GM21360 (cell line): ENCODE data around the gene PCBP3.

Experiments
- ATAC-seq: cut with Tn5 transposase; IDR thresholded peaks from one replicate; pipeline ENCODE4 v1.9.1; 2021; ENCODE audit warnings: mild to moderate bottlenecking, moderate library complexity; ENCODE audit not compliant: unreplicated experiment

PCBP3 gene

GRCh38 chr21:45723049-45723958 is 79.8 kb downstream of the PCBP3 start:
- ATAC-seq, result no peak

- ATAC-seq, result no peak
These were observed 80.9 kb downstream of the PCBP3 start for GRCh38 chr21:45724345-45724961.

- ATAC-seq, result no peak
These were observed 81.7 kb downstream of the PCBP3 start for GRCh38 chr21:45724994-45725843.

- no peak for ATAC-seq
These were observed 82.3 kb downstream of the PCBP3 start for GRCh38 chr21:45725844-45726200.

- ATAC-seq, result no peak
These were observed 82.9 kb downstream of the PCBP3 start for GRCh38 chr21:45726438-45726837.

- no peak for ATAC-seq
These were observed 83.9 kb downstream of the PCBP3 start for GRCh38 chr21:45727390-45727789.

- ATAC-seq, result no peak
These were observed 91.9 kb downstream of the PCBP3 start for GRCh38 chr21:45735259-45736000.

GRCh38 chr21:45736042-45736689 is 92.6 kb downstream of the PCBP3 start:
- no peak for ATAC-seq

- ATAC-seq, result no peak
These were observed 93.4 kb downstream of the PCBP3 start for GRCh38 chr21:45736690-45737484.

- ATAC-seq, result no peak
These were observed 94.1 kb downstream of the PCBP3 start for GRCh38 chr21:45737485-45738166.

GRCh38 chr21:45739218-45740087 is 95.9 kb downstream of the PCBP3 start:
- no peak for ATAC-seq

GRCh38 chr21:45740088-45740440 is 96.5 kb downstream of the PCBP3 start:
- ATAC-seq, result no peak

GRCh38 chr21:45740491-45741357 is 97.2 kb downstream of the PCBP3 start:
- no peak for ATAC-seq

- ATAC-seq, result no peak
These were observed 98.2 kb downstream of the PCBP3 start for GRCh38 chr21:45741691-45742090.

GRCh38 chr21:45742247-45742646 is 98.7 kb downstream of the PCBP3 start:
- ATAC-seq, result no peak

GRCh38 chr21:45745256-45745655 is 101.7 kb downstream of the PCBP3 start:
- ATAC-seq, result no peak

GRCh38 chr21:45747233-45747766 is 103.8 kb downstream of the PCBP3 start:
- no peak for ATAC-seq
